A673 (cell line): Measurements from ENCODE around the gene FIBCD1. TPM values are rescaled to one million over a fixed set of nuclear protein-coding genes. Genes with fewer than 3 reads are reported as not detected.

Source experiments
- BruUV-seq: library from RNA; stranded (reverse); fragments of 400-500 nt; replicated peaks from 2 replicates; lab custom pipeline; 2021; lab: Mats Ljungman, UMichigan
- CTCF ChIA-PET: fragments of 300-600 bp; sonication (Branson Sonifier 250); formaldehyde crosslinking; loops from one replicate; lab custom pipeline; 2022; ENCODE audit warnings: antibody characterized with exemption; lab: Charles Lee
- POLR2A ChIA-PET: fragments of 300-600 bp; sonication (Branson Sonifier 250); formaldehyde crosslinking; loops from one replicate; lab custom pipeline; 2022; ENCODE audit warnings: antibody characterized with exemption; ENCODE audit not compliant: low non-redundant PET; lab: Charles Lee
- DNase-seq: peaks from one replicate; pipeline ENCODE4 v3.0.0-alpha.2; 2015; ENCODE audit warnings: low spot score
- H3K27ac ChIP-seq: fragments of 200-600 bp; sonication (generic); 2 replicates; pipeline ENCODE4 v1.5.1; 2016; ENCODE audit warnings: mixed run types, low read depth, mild to moderate bottlenecking, mixed read lengths, antibody characterized with exemption, low read length; ENCODE audit not compliant: poor library complexity, severe bottlenecking
- H3K27me3 ChIP-seq: fragments of 200-600 bp; sonication (generic); replicated peaks from 2 replicates; pipeline ENCODE4 v1.6.1; 2017; ENCODE audit warnings: mixed run types, low read depth, mild to moderate bottlenecking, mixed read lengths, antibody characterized with exemption, low read length; ENCODE audit not compliant: insufficient read depth, poor library complexity
- H3K36me3 ChIP-seq: fragments of 200-600 bp; sonication (generic); 2 replicates; pipeline ENCODE4 v1.6.1; 2016; ENCODE audit warnings: mixed run types, mild to moderate bottlenecking, mixed read lengths, antibody characterized with exemption, low read length; ENCODE audit not compliant: insufficient read depth, poor library complexity, severe bottlenecking
- H3K4me1 ChIP-seq: fragments of 200-600 bp; sonication (generic); 2 replicates; pipeline ENCODE4 v1.6.1; 2017; ENCODE audit warnings: mixed run types, mild to moderate bottlenecking, mixed read lengths, antibody characterized with exemption, low read length; ENCODE audit not compliant: insufficient read depth, poor library complexity, severe bottlenecking
- H3K4me3 ChIP-seq: fragments of 200-600 bp; sonication (generic); 2 replicates; pipeline ENCODE4 v1.5.1; 2016; ENCODE audit warnings: low read depth, mixed run types, mild to moderate bottlenecking, mixed read lengths, low read length; ENCODE audit not compliant: poor library complexity, severe bottlenecking
- H3K9me3 ChIP-seq: fragments of 200-600 bp; sonication (generic); 2 replicates; pipeline ENCODE4 v1.6.1; 2016; ENCODE audit warnings: mixed run types, low read depth, mild to moderate bottlenecking, mixed read lengths, antibody characterized with exemption, low read length; ENCODE audit not compliant: poor library complexity, severe bottlenecking
- EZH2 ChIP-seq: fragments of 200-600 bp; sonication (generic); IDR thresholded peaks from 2 replicates; pipeline ENCODE4 v1.6.1; 2017; ENCODE audit warnings: borderline replicate concordance, low read depth, mild to moderate bottlenecking, mixed read lengths, antibody characterized with exemption, low read length; ENCODE audit not compliant: poor library complexity, severe bottlenecking
- intact Hi-C: fragments of 100-400 bp; cut with micrococcal nuclease; formaldehyde crosslinking; loops from one replicate; pipeline ENCODE4 v1.10.0; 2022; ENCODE audit not compliant: unreplicated experiment
- total RNA-seq: library from RNA; stranded (reverse); gene quantifications from 2 replicates; pipeline ENCODE4 v1.2.3, GENCODE V29; 2021
- TF ChIP-seq, protein P1 (sequence below): fragments of 300-800, 200-600 bp; sonication (generic); conservative IDR thresholded peaks from 2 replicates; pipeline ENCODE4 v1.5.1; 2017; ENCODE audit warnings: low read depth, mild to moderate bottlenecking, antibody characterized with exemption, low read length, moderate library complexity, mixed read lengths

Gene FIBCD1
- total RNA-seq, 1 experiment from 2014 or later, result 0.19 TPM

DNA sequence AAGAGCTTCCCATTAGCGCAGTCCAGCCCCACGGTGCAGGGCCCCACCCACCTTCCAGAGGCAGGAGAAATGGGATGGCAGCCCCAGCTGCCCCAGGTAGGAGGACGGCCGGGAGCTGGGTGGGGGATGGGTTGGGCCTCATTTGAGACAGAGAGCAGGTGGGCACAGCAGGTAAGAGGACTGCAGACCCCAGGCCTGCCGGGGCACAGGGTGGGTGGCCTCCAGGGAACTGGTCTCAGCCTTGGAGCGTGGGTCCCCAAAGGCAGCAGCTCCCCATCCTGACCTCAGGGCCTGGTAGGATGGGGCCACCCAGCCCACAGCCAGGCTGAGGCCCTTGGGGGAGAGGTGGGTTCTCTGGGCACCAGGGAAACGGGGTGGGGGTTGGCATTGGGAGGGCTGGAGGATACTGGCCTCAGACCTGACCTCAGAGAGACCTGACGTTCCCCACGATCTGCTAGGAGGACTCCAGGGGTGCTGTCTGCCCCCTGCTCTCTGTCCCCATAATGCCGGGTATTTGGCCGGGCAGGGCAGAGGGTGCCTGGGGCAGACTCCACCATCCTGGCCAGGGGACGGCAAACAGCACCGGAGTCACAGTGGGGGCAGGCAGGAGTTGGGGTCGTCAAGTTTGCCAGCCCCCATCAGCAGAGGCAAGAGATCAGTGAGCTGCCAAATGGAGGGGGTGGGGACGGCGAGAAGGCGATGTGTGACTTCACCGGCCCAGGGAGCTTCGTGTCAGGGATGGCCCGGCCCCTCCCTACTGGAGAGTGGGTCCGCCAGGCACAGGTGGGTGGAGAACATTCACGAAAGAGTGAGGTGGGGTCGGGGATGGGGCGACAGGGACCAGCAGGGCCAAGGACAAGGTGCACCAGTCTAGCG is 35.6 kb downstream of the FIBCD1 start:
- Histone ChIP-seq H3K27me3 (no peaks in the 10 kb centered on the region), H3K4me1 (no peaks in the 10 kb centered on the region), H3K36me3 (no peaks in the 10 kb centered on the region), H3K27ac (no peak overlapping the region), H3K4me3 (no peak overlapping the region), H3K9me3 (no peaks in the 10 kb centered on the region)
- intact Hi-C loops, result no loop called here
- DNase-seq, result no peak
- POLR2A ChIA-PET, result no interaction called here
- CTCF ChIA-PET, result interaction anchor here (0.6 kb wide), 1 partner anchor 207 kb away, joined by 3 read pairs; no protein-coding TSS in a partner anchor
- BruUV-seq, result no TSS peak
- TF ChIP-seq, protein P1, sequence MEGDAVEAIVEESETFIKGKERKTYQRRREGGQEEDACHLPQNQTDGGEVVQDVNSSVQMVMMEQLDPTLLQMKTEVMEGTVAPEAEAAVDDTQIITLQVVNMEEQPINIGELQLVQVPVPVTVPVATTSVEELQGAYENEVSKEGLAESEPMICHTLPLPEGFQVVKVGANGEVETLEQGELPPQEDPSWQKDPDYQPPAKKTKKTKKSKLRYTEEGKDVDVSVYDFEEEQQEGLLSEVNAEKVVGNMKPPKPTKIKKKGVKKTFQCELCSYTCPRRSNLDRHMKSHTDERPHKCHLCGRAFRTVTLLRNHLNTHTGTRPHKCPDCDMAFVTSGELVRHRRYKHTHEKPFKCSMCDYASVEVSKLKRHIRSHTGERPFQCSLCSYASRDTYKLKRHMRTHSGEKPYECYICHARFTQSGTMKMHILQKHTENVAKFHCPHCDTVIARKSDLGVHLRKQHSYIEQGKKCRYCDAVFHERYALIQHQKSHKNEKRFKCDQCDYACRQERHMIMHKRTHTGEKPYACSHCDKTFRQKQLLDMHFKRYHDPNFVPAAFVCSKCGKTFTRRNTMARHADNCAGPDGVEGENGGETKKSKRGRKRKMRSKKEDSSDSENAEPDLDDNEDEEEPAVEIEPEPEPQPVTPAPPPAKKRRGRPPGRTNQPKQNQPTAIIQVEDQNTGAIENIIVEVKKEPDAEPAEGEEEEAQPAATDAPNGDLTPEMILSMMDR, result no peak
- no peak for TF ChIP-seq EZH2

DNA sequence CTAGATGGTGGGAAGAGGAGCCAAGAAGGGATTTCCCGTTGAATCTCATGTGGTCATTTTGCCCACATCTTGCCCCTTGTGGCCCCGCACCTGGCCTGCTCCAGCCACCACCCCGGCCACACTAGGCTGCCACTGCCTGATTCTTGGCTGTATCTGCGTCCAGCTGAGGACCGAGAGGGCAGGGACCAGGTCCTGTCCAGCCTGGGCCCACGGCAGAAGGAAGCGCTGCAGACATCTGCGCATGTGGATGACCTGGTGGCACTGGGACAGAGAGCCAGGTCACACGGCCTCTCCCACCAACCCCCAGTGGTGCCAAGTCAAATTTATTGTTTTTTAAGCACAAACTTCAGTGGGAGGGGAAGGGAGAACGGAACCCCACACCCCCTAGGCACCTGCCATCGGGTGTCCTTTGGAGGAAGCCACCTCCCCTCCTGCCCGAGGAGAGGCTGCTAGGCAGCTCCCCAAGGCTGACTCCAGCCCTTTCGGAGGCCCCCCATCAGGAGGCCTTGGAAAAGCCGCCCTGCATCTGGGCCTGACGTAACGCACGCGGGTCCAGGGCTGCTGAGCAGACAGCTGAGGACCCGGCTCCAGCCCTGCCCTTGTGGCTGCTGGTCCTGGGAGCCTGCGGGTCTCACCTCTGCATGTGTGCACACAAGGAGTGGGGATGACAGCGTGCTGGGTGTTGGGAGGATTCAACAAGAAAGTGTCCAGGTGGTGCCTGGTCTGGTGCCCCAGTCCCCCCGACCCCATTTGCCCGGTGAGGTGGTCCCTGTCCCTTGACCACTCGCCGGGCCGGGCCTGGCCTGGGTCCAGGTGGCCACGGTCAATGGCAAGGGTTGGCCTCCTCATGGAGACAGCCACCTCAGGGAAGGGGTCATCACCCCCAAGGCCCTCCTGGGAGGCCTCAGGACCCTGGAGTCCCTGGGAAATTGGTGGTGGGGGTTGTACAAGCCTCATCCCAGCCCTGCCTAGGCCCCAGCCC is 36.6 kb downstream of the FIBCD1 start:
- DNase-seq, result no peak
- Histone ChIP-seq H3K36me3 (no peaks in the 10 kb centered on the region), H3K4me1 (no peaks in the 10 kb centered on the region), H3K27ac (no peak overlapping the region), H3K9me3 (no peaks in the 10 kb centered on the region), H3K4me3 (no peak overlapping the region), H3K27me3 (no peaks in the 10 kb centered on the region)
- TF ChIP-seq, protein P1, result no peak
- TF ChIP-seq EZH2, result no peak
- POLR2A ChIA-PET, result no interaction called here
- no TSS peak for BruUV-seq
- CTCF ChIA-PET, result no interaction called here
- intact Hi-C loops, result no loop called here

DNA sequence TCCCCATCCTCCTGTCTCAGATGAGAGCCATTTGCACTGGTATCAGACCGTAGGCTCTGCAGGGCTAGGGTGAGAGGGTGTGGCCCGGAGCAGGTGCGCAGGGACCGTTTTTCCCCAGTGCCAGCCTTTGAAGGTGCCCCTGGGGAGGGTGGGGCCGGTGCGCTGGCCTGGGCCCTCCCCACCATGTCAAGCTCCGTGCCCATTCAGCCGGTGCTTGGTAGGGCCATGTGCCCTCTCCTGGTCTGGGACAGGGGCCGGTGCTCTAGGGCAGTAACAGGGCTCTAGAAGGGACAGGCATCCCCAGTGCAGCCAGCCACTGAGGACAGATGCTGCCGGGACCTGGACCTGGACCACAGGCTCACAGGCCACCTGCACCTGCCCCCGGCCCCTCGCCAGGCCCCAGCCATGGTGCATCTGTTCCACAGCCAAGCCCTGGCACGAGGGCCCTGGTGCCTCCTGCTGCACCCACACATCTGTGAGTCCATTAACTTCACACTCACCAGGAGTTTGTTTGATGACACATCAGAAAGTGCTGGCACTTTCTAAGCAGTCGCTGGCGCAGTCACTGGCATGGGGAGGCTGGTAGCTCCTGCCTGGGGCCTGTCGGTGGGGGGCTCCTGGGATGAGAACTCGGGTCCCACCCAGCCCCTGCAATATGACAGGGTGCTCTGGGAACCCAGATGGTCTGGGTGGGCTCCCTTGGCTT is 37.4 kb downstream of the FIBCD1 start:
- Histone ChIP-seq H3K9me3 (no peaks in the 10 kb centered on the region), H3K27me3 (no peaks in the 10 kb centered on the region), H3K36me3 (no peaks in the 10 kb centered on the region), H3K4me1 (no peaks in the 10 kb centered on the region), H3K4me3 (no peak overlapping the region), H3K27ac (no peak overlapping the region)
- ChIA-PET CTCF (no interaction called here), POLR2A (no interaction called here)
- BruUV-seq, result no TSS peak
- intact Hi-C loops, result no loop called here
- DNase-seq, result no peak
- no peak for TF ChIP-seq EZH2
- TF ChIP-seq, protein P1, result no peak
